ENCODE measurements around the gene ZNF853.

- TF ChIP-seq, protein P1, sequence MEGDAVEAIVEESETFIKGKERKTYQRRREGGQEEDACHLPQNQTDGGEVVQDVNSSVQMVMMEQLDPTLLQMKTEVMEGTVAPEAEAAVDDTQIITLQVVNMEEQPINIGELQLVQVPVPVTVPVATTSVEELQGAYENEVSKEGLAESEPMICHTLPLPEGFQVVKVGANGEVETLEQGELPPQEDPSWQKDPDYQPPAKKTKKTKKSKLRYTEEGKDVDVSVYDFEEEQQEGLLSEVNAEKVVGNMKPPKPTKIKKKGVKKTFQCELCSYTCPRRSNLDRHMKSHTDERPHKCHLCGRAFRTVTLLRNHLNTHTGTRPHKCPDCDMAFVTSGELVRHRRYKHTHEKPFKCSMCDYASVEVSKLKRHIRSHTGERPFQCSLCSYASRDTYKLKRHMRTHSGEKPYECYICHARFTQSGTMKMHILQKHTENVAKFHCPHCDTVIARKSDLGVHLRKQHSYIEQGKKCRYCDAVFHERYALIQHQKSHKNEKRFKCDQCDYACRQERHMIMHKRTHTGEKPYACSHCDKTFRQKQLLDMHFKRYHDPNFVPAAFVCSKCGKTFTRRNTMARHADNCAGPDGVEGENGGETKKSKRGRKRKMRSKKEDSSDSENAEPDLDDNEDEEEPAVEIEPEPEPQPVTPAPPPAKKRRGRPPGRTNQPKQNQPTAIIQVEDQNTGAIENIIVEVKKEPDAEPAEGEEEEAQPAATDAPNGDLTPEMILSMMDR (IDR thresholded peaks at IDR 0.05): no peak
- no peak for TF ChIP-seq POLR2AphosphoS5 (IDR thresholded peaks at IDR 0.05)
- TF ChIP-seq POLR2A (IDR thresholded peaks at IDR 0.05): no peak
Measured at GRCh38 chr7:6623589-6624245, 8.3 kb downstream of the ZNF853 start.
